Heart left ventricle (tissue), 16 donors: Measurements from ENCODE around the gene YPEL3. TPM values are rescaled to one million over a fixed set of nuclear protein-coding genes. Genes with fewer than 3 reads are reported as not detected.
A peak's percentile ranks its signal among the peaks of the same experiment; 100 is the strongest.
"Not testable (repeated sequence)": the region's sequence is repeated elsewhere in the genome, so short reads cannot be mapped to it uniquely, and the experiment has no call there.

Experiments
- ATAC-seq, 4 donors: fragments of 200-7000 bp; cut with Tn5 transposase; one replicate each; pipeline ENCODE4 v1.9.1; 2020 to 2022; ENCODE audit warnings: moderate library complexity in 4 of 4, mild to moderate bottlenecking in 3 of 4, moderate number of reproducible peaks in 1 of 4
- DNase-seq, 5 donors: peaks; one replicate each; pipeline ENCODE4 v3.0.0-alpha.2; 2020
- H3K27ac ChIP-seq, 12 donors: fragments of 200-600 bp; sonication (generic) in 4 of 12; one replicate each; pipeline versions ENCODE4 v1.5.0 to v1.8.0; 2016 to 2022; ENCODE audit warnings: mild to moderate bottlenecking in 2 of 12
- H3K27me3 ChIP-seq, 9 donors: fragments of 200-600 bp; sonication (generic) in 2 of 9; one replicate each; pipeline versions ENCODE4 v1.5.1 to v1.8.0; 2016 to 2022; ENCODE audit warnings: mild to moderate bottlenecking in 3 of 9
- H3K36me3 ChIP-seq, 9 donors: fragments of 200-600 bp; sonication (generic) in 2 of 9; one replicate each; pipeline versions ENCODE4 v1.5.0 to v1.8.0; 2018 to 2022; ENCODE audit warnings: mild to moderate bottlenecking in 2 of 9
- H3K4me1 ChIP-seq, 12 donors: fragments of 200-600 bp; sonication (generic) in 4 of 12; one replicate each; pipeline versions ENCODE4 v1.5.0 to v1.8.0; 2016 to 2022; ENCODE audit warnings: mild to moderate bottlenecking in 3 of 12
- H3K4me3 ChIP-seq, 12 donors: fragments of 200-600 bp; sonication (generic) in 4 of 12; one replicate each; pipeline versions ENCODE4 v1.5.0 to v1.8.0; 2017 to 2022; ENCODE audit warnings: mild to moderate bottlenecking in 9 of 12, moderate library complexity in 4 of 12
- H3K9me3 ChIP-seq, 12 donors: fragments of 200-600 bp; sonication (generic) in 4 of 12; one replicate each; pipeline versions ENCODE4 v1.5.0 to v1.8.0; 2016 to 2022; ENCODE audit warnings: mild to moderate bottlenecking in 1 of 12
- CTCF ChIP-seq, 12 donors: fragments of 200-600 bp; sonication (generic) in 4 of 12; IDR thresholded peaks; one replicate each; pipeline versions ENCODE4 v1.5.0 to v1.8.0; 2018 to 2022; ENCODE audit warnings: antibody characterized with exemption in 12 of 12, mild to moderate bottlenecking in 5 of 12
- POLR2A ChIP-seq, 2 donors: fragments of 450-650 bp; IDR thresholded peaks; one replicate each; pipeline ENCODE4 v1.6.1; 2017; ENCODE audit warnings: antibody characterized with exemption in 2 of 2, mild to moderate bottlenecking in 2 of 2, moderate library complexity in 2 of 2
- WGBS, 4 donors: extraction: QIAGEN DNeasy Blood & Tissue Kit in 2 of 4; methylation state at CpG; one replicate each; pipeline versions ENCODE4 v1.1.5 to v1.1.7; 2013 to 2018; 5-methylcytosine and 5-hydroxymethylcytosine counted together
- intact Hi-C, 10 donors: fragments of 100-400 bp; cut with DNase I; formaldehyde crosslinking; loops; one replicate each; pipeline versions ENCODE4 v1.11.1 to v1.14.2; 2022
- polyA plus RNA-seq, 2 donors: library from polyadenylated mRNA; stranded (reverse); fragments of 200-250 nt; gene quantifications; one replicate each; pipeline ENCODE4 v1.2.3, GENCODE V29; 2013
- total RNA-seq, 9 donors: library from RNA; depleted of rRNA in 2 of 9; stranded (reverse); fragments of >200 nt in 2 of 9; fragmentation: NEBNext Ultra II Directional in 3 of 9; extraction: Animal tissue kit (Norgen Biotek cat#: 25700) in 3 of 9; gene quantifications; one replicate each; pipeline versions ENCODE4 v1.1.0 to v1.2.4, GENCODE V29; 2016 to 2023
- donor health status: ischemic (EF 13 %, LVEDD 7.1; RV severe dilation, severe dysfunction).
- donor health status: healthy with polysubstance abuse.
- donor health status: DM: no; HTN: yes; CAD: no.
- donor health status: DM: no; HTN: no; CAD: no.
- donor health status: ischemic (EF 25% LVEDD 6.9; RV normal size, moderate dysfunction).
- donor health status: ischemic (EF 25% LVEDD 5.7; RV mildly dilated, moderate dysfunction).
- donor health status: healthy.
- donor health status: DM: yes; HTN: yes; CAD: no.
- donor health status: ischemic (EF 35%, LVEDD 5.7; RV mildly dilated, moderate dysfunction).
- donor health status: nonischemic (EF 11% LVEDD 7.7; RV severe dilation, severe dysfunction).
- donor health status: DM: yes; HTN: yes; CAD: no.
- donor health status: PGD.
- donor health status: ischemic (EF 29% LVEDD 5.4; RV normal size, mild dysfunction).
- donor health status: nonischemic (EF 23%, LVEDD 6.1; RV moderate dilation, normal function).

The YPEL3 gene
- total and polyA plus RNA-seq, 11 donors: 34.8 to 248 (median 50.3) TPM

- Histone ChIP-seq H3K27me3 (no peaks in the 10 kb centered on the region), H3K9me3 (no peaks in the 10 kb centered on the region), H3K36me3 (peaks cover 0 to 71% (median 61%) of the 10 kb centered on the region in 9 donors), H3K4me1 (peaks cover 0 to 37% (median 15%) of the 10 kb centered on the region in 12 donors), H3K27ac (no peak overlapping the region), H3K4me3 (no peak overlapping the region)
- TF ChIP-seq CTCF (IDR thresholded peaks at IDR 0.05) (no peak), POLR2A (IDR thresholded peaks at IDR 0.05) (no peak)
- DNase-seq (no peak), ATAC-seq (no peak)
- WGBS, 4 donors: 89 to 95% (median 94%) methylated on average over 2 of the region's 2 CpGs
- intact Hi-C loops: no loop called here
Observed at GRCh38 chr16:30119428-30119827, 23.4 kb upstream of the YPEL3 start.

GRCh38 chr16:30117768-30118167, 21.8 kb upstream of the YPEL3 start:
- ATAC-seq (no peak), DNase-seq (no peak)
- H3K9me3 ChIP-seq: no peaks in the 10 kb centered on the region
- no peak overlapping the region for H3K4me3 ChIP-seq
- 95 to 96% (median 95%) methylated on average over 9 to 10 of the region's 10 CpGs for WGBS, 4 donors
- peaks cover 0 to 28% (median 15%) of the 10 kb centered on the region in 12 donors for H3K4me1 ChIP-seq
- intact Hi-C loops: no loop called here
- no peak overlapping the region for H3K27ac ChIP-seq
- H3K36me3 ChIP-seq: peaks cover 0 to 85% (median 70%) of the 10 kb centered on the region in 9 donors
- TF ChIP-seq POLR2A (IDR thresholded peaks at IDR 0.05): no peak
- TF ChIP-seq CTCF (IDR thresholded peaks at IDR 0.05): no peak
- H3K27me3 ChIP-seq: no peaks in the 10 kb centered on the region

- Histone ChIP-seq H3K36me3 (peaks cover 0 to 97% (median 80%) of the 10 kb centered on the region in 9 donors), H3K9me3 (no peaks in the 10 kb centered on the region), H3K4me3 (no peak overlapping the region), H3K27me3 (no peaks in the 10 kb centered on the region), H3K4me1 (peaks cover 0 to 21% (median 12%) of the 10 kb centered on the region in 12 donors), H3K27ac (no peak overlapping the region)
- 91 to 96% (median 92%) methylated on average over 14 to 16 of the region's 16 CpGs for WGBS, 4 donors
- TF ChIP-seq CTCF (IDR thresholded peaks at IDR 0.05): no peak
- TF ChIP-seq POLR2A (IDR thresholded peaks at IDR 0.05): no peak
- no peak for DNase-seq
- ATAC-seq: no peak
- intact Hi-C loops: no loop called here
Observed at GRCh38 chr16:30116291-30117207, 20.5 kb upstream of the YPEL3 start.

GRCh38 chr16:30115238-30115637, 19.2 kb upstream of the YPEL3 start:
- TF ChIP-seq POLR2A (IDR thresholded peaks at IDR 0.05) (no peak), CTCF (IDR thresholded peaks at IDR 0.05) (no peak)
- H3K36me3 ChIP-seq: peaks cover 0 to 96% (median 89%) of the 10 kb centered on the region in 9 donors
- no peak overlapping the region for H3K4me3 ChIP-seq
- no peak overlapping the region for H3K27ac ChIP-seq
- intact Hi-C loops: no loop called here
- peaks cover 0 to 8% (median under 1%) of the 10 kb centered on the region in 12 donors for H3K4me1 ChIP-seq
- no peaks in the 10 kb centered on the region for H3K9me3 ChIP-seq
- no peaks in the 10 kb centered on the region for H3K27me3 ChIP-seq
- no peak for DNase-seq
- ATAC-seq: peak in 1 of 4 donors; percentile 21
- 90 to 94% (median 92%) methylated on average over 6 to 7 of the region's 7 CpGs for WGBS, 4 donors

GRCh38 chr16:30114833-30115232, 18.8 kb upstream of the YPEL3 start:
- peaks cover 0 to 96% (median 89%) of the 10 kb centered on the region in 9 donors for H3K36me3 ChIP-seq
- H3K9me3 ChIP-seq, intact Hi-C loops, H3K27me3 ChIP-seq, DNase-seq, H3K27ac ChIP-seq, H3K4me1 ChIP-seq, H3K4me3 ChIP-seq, ATAC-seq: not testable (repeated sequence)
- WGBS, 4 donors: 90 to 95% (median 93%) methylated on average over 7 of the region's 7 CpGs
